22Rv1 (cell line): ENCODE data around the gene TSGA10.

Source experiments
- ZFX ChIP-seq: fragments of 450-650 bp; IDR thresholded peaks from 2 replicates; pipeline ENCODE4 v1.6.1; 2017; ENCODE audit warnings: antibody characterized with exemption, borderline replicate concordance
- TF ChIP-seq, protein P1 (sequence below): fragments of 450-650 bp; IDR thresholded peaks from 2 replicates; pipeline ENCODE4 v1.5.1; 2017; ENCODE audit warnings: mild to moderate bottlenecking

DNA sequence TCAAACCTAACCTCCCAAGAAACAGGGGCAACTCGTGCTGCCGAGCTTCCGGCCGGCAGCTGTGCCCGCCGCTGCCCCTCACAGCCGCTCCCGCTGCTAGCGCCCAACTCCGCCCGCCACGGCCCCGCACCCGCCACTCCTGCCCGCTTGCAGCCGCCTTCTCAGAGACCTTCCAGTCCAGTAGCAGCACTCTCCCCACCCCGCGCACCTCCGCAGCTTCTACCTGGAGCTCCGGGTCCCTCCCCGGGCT, 14.0 kb downstream of the TSGA10 start:
- TF ChIP-seq, protein P1, sequence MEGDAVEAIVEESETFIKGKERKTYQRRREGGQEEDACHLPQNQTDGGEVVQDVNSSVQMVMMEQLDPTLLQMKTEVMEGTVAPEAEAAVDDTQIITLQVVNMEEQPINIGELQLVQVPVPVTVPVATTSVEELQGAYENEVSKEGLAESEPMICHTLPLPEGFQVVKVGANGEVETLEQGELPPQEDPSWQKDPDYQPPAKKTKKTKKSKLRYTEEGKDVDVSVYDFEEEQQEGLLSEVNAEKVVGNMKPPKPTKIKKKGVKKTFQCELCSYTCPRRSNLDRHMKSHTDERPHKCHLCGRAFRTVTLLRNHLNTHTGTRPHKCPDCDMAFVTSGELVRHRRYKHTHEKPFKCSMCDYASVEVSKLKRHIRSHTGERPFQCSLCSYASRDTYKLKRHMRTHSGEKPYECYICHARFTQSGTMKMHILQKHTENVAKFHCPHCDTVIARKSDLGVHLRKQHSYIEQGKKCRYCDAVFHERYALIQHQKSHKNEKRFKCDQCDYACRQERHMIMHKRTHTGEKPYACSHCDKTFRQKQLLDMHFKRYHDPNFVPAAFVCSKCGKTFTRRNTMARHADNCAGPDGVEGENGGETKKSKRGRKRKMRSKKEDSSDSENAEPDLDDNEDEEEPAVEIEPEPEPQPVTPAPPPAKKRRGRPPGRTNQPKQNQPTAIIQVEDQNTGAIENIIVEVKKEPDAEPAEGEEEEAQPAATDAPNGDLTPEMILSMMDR = no peak
- no peak for TF ChIP-seq ZFX
